Hematopoietic multipotent progenitor cell treated with erythropoietin and hydrocortisone succinate and interleukin-3 and kit ligand, for 15 days (in vitro differentiated cells): ENCODE data around the gene PRPSAP1.

Source experiments
- DNase-seq: peaks from one replicate; pipeline ENCODE4 v3.0.0-alpha.2; 2015; ENCODE audit warnings: low spot score

The PRPSAP1 gene, protein sequence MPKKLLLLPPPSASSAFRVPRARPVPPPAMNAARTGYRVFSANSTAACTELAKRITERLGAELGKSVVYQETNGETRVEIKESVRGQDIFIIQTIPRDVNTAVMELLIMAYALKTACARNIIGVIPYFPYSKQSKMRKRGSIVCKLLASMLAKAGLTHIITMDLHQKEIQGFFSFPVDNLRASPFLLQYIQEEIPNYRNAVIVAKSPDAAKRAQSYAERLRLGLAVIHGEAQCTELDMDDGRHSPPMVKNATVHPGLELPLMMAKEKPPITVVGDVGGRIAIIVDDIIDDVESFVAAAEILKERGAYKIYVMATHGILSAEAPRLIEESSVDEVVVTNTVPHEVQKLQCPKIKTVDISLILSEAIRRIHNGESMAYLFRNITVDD

DNA sequence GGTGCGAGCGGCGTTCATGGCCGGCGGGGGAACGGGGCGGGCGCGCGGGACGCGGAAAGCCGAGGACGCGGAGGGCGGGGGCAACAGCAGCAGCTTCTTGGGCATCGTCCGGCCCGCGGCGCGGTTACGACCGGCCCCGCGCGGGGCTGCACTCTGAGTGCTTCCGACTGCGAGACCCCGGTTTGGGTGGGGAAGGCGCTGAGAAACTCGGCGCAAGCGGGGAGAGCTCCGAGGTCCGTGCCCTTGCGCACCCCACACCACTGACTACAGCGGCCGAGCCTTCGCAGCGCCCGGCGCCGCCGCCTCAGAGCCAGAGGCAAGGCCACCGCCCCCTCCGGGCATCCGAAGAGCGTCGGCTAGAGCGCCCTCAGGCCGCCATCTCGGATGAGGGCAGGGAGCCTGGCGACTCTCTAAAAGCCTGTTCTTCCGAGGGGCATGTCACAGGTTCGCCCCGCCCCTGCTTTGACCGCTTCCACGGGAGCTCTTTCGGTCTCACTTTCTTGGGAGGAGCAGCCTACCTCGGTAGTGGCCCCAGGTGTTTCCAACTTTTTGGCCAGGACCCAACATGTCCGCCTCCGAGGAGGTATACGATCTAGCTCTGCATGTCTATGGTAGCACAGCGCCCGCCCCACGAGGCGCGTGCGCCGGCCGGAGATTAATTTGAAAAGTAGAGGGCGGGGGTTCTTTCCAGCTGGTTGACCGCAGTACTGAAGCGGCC, at the start of gene PRPSAP1:
TSS of gene PRPSAP1 (minus strand) at position 318 of the 718 bp plus-strand sequence. CDS start at position 105, 213 bp downstream.
- DNase-seq: peak; percentile 89

DNA sequence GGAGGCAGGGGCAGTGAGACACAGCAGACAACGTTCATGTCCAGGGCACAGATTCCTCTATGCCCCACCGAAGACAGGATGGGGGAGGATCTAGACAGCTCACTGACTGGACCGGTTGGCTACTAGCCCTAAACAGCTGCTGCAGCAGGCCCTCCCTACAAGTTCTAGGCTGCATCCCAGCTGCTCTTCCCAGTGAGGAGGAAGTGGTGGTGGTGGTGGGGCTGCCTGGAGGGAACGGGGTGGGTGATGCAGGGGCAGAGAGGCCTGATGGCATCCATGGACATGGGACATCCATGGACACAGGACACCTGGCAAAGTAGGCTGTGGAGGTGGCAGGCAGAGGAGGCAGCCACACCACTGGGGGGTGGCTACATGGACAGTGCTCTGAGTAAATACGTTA, 49.0 kb upstream of the PRPSAP1 start:
- no peak for DNase-seq

DNA sequence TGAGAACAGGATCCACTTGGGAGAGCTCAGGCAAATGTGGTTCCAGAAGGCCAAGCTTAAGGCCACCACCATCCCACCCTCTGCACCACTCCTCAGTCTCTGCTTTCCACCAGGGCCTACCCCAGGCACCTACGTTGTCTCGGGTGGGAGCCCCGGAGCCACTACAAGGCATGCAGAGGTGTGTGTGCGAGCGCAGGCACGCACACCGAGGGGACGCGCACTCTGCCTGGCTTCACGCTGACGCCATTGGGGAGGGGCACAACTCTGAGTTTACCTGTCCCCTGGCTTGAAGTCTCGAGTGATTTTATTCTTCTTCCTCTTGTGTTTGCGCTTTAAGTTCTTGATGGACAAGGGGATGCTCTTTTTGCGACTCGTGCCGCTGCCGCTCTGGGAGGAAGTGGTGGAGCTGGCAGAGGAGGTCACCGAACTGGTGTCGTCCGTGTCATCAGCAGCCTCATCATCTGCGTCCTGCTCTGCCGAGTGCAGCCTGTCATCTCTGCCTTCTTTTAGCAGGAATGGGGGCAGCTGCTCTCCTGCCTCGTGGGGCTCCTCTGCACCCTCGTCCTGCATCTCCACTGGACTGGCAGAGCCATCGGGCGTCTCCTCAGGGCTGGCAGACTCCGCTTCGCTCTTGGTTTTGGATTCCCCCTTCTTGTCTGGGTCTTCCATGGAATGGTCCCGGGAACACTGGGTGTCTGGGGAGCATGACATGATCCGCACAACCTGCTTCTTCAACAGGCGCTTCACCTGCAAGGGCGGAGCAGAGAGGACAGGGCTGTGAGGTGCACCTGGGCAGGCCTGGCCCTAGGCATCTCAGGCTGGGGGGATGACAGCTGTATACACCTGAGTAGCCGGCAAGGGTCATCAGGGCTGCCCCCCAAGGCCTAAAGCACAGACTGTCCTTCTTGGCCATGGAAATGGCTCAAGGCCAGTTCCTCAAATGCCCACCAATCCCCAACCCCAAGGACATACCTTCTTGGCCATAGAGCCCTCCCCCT, 45.8 kb upstream of the PRPSAP1 start:
- no peak for DNase-seq

DNA sequence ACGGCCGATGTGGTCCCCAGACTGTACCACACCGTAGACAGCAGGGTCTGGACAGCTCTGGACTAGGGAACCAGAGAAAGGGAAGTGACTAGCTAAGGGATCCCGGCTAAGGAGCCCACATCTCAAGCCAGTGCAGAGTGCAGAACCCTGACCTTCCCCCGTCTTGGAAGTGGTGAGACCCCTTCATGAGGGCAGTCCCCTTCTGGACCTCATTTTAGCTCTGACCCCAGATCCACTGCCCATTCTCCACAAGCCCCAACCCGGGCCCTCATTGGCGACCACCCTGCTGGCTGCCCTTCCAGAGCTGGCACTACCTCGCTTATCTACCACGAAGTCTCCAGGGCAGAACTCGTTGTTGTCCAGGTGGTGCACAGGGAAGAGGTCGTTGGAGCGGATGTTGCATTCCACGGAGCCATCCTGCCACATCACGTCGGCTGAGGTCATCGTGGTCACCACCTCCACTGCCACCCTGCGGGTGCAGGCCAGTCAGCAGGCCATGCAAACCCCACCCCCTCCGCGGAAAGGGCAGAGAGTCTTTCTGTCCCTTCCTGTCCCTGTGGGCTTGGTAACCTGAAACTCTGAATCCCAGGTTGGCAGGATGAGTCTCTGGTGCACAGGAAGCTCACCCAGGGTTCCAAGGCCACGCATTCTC, 44.9 kb upstream of the PRPSAP1 start:
- no peak for DNase-seq

DNA sequence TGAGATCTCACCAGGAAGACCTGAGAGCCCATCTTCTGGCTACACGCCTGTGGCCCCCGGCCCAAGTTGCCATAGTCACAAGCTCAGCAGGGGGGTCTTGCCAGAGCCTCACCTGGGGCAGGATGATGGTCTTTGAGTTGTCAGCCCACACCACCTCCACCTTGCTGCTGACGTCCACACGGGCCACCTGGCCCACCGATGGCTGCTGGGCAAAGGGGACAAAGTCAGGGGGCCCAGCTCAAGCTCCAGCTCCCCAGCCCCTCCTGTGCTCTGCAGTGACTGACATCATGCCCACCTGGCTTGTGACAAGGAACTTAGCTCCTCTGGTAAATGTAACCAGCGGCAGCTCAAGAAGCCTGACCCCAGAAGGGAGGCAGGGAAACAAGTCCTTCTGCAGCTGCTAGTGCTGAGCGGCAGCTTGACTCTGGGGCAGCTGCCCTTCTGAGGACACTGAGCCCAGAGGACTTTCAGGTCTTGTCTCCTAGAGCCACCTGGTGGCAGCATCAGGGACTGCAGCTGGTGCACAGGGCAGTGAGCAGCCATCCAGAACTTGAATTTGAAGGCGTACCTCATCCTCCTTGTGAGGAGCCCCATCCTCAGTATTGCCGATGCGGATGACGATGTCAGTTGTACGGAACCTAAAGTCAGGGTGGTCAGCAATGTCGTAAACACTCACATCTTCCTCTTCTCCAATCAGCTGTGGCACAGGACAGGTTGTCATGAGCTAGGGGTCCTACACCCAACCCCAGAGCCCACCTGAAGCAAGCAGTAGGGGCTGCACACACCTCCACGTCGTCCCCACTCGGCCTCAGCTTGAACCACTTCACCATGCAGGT, 44.2 kb upstream of the PRPSAP1 start:
- peak; percentile 88 for DNase-seq

DNA sequence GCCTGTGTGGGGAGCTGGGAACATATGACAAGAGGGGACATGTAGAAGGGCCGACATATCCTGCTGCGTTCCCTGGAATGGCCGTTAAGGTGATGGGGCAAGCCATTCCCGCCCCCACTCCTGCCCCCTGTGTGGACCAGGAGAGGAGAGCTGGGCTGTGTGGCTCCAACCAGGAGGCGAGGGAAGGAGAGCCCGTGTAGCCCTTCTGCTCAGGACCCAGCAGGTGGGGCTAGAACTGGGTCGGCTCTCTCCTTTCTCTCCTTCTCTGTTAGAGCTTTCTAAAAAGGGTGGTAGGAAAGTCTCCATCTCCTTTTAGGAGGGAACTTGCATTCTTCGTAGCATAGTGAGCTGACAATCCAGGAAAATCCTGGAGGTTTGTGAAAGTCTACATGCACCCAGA, 43.5 kb upstream of the PRPSAP1 start:
- DNase-seq: no peak

DNA sequence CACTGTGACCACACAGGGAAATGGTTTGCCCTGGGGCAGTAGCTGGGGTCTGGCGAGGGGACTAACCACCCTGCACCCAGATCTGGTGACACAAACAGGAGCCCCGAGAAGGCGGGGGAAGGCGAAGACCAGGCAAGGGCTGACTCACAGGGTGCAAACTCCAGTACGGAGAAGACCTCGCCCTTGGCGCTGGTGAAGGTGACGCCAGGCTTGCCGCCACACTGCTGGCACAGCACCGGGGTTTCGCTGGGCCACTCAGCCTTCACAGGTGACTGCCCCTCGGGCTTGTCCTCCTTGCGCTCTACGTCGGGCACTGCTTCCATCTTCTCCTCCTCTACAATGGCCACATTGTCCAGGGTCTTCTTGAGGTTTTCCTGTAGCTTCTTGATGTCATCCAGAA, 42.3 kb upstream of the PRPSAP1 start:
- DNase-seq: no peak

DNA sequence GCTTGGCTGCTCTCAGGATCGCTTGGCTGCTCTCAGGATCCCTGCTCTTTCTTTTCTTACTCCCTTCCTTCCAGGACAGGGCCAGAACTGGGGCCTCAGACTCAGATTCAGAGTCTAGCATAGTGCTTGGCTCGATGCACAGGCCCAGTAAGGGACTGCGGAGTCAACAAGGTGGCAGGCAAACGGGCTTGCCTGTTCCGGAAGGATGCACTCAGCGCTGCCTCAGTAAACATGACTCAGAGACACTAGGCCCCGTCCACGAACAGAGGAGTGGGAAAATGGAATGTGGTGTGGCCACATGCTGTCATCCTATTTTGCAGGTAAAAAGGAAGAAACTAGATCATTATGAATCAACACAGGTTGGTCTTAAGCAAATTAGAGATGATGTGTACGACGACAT, 40.5 kb upstream of the PRPSAP1 start:
- no peak for DNase-seq

DNA sequence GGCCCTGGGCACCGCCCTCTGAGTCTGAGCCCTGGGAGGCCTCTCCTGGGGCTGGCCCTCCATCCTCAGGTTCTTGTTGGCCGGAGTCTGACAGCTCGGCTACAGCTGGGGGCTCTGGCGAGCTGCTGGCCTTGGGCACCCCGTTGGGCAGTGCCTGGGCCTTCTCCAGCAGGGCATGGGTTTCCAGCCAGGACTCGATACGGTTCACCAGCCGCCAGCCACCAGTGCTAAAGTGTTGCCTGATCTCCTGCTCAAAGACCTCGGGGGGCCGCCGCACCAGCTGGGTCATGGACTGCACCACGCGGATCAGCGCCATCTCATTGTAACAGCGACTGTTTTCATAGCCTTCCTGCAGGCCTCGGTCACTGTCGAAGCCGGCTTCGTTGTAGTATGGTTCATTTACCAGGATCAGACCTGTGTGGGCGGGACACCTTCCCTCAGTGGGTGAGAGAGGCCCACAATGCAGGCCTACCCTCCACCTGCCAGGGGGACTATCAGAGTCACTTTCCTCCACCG, 37.5 kb upstream of the PRPSAP1 start:
- no peak for DNase-seq

DNA sequence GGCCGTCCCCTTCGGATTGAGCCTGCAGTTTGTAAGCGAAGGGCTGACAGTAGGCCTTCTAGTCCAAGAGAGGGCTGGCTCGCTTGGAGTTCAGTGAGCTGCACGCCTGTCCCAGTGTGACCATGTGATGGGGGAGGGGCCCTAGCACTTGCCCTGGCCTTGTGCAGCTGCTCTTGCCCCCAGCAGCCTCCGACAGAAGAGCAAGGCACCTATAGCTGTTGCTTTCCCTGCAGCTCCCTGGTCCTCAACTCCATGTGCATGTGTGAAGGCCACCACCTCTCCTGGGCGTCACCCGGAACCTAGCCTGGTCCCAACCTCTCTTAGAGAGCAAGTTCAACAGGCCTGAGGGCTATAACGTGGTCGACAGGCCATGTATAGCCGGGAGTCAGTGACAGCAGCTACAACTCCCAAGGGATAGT, 36.3 kb upstream of the PRPSAP1 start:
- DNase-seq: no peak

DNA sequence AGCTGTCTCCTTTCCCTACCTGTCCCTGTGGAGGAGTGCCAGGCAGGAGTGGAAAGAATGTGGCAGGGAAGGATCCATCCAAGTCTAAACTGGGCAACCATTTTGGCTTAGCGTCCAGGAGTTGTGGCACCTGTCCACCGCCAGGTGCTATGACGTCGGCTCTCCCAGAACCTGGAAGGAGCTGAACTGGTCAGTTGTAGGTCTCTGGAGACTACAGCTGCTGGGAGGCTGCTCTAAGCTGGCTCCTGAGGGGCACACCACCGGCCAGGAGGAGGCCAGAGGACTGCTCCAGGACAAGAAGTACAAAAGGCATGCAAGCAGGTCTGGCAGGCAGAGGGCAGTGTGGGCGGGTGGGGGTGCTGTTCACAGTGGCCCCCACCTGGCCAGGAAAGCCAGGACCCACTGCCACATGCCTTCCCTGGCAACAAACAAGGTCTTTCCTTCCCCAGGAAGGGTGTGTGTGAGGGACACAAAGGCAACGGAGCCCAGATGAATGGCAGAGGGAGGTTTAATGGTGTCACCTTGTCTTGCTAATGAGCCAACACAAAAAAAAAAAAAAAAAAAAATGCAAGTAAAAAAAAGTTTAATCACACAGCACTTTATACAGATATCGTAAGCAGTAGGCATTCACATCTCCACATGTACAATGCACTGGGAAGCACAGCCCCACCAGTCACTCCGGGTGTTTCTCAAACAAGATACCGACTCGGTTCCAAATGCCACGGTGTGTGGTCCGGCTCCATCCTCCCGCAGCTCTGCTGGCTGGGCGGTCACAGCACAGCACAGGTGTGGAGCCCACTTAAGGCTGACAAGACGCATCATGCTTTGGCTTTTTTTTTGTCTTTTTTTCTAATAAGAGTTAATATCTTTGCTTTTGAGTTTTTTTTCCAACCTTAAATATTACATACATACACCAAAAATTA, 35.5 kb upstream of the PRPSAP1 start:
- DNase-seq: no peak

DNA sequence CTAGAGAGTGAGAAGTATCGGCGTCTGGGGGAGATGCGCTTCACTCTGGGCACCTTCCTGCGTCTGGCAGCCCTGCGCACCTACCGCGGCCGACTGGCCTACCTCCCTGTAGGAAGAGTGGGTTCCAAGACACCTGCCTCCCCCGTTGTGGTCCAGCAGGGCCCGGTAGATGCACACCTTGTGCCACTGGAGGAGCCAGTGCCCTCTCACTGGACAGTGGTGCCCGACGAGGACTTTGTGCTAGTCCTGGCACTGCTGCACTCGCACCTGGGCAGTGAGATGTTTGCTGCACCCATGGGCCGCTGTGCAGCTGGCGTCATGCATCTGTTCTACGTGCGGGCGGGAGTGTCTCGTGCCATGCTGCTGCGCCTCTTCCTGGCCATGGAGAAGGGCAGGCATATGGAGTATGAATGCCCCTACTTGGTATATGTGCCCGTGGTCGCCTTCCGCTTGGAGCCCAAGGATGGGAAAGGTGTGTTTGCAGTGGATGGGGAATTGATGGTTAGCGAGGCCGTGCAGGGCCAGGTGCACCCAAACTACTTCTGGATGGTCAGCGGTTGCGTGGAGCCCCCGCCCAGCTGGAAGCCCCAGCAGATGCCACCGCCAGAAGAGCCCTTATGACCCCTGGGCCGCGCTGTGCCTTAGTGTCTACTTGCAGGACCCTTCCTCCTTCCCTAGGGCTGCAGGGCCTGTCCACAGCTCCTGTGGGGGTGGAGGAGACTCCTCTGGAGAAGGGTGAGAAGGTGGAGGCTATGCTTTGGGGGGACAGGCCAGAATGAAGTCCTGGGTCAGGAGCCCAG, 33.5 kb upstream of the PRPSAP1 start:
- DNase-seq: no peak

DNA sequence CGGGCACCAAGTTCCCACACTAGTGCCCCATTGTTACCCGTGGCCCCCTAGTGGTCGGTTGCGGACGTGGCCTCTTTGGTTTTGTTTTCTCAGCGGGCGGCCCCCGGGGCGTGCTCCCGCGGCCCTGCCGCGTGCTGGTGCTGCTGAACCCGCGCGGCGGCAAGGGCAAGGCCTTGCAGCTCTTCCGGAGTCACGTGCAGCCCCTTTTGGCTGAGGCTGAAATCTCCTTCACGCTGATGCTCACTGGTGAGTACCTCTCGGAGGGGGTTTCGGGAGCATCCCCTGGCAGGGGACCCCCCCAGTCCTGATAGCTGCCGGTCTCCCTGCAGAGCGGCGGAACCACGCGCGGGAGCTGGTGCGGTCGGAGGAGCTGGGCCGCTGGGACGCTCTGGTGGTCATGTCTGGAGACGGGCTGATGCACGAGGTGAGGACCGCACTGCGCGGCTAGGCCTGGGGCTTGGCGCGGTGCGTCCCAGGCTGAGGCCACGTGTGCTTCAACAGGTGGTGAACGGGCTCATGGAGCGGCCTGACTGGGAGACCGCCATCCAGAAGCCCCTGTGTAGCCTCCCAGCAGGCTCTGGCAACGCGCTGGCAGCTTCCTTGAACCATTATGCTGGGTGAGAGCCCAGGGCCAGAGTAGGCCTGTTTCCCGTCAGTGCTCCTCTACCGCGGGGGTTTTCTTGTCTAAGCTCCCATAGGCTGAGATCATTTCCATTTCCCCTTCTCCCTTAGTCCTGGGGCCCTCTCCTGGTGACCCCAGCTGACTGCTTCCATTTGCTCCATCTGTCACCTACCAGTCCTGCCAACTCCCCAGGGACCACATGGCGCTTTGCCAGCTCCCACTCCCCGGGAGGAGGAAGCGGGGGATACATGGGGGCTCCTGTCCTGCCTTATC, 32.4 kb upstream of the PRPSAP1 start:
- DNase-seq: peak; percentile 85

DNA sequence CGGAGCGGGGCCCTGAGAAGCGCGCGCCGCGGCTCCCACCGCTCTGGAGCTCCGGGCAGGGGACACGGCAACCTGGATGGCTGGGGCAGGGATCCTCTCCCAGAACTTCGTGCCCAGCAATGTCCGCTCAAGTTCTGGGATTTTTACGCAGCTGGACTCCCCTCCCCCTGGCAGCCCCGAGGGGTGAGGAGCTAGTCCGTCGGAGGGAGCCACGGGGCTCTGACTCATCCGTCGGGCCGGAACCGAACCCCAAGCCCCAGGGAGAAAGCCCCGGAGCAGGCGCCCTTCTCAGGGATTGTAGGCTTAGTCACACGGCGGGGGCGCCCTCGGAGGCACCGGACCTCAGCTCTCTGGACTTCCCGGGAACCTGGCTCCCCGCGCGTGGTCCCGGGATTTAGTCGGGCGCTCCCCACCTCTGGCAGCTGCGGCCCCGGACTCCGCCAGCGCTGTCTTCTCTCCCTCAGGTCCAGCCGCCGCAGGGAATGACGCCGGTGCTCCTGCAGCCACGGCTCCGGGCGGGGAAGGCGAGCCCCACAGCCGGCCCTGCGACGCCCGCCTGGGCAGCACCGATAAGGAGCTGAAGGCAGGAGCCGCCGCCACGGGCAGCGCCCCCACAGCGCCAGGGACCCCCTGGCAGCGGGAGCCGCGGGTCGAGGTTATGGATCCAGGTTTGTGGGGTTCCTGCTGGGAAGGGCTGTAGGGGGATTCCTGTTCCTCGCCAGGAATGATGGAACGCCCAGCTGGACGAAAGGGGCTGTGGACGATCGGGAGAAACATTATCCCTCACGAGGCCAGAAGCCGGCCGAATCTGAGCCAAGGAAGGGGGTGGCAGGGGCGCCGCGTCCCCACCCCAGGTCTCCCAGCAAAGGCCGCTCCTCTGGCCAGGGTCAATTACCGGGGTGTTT, 31.5 kb upstream of the PRPSAP1 start:
- DNase-seq: peak; percentile 79

DNA sequence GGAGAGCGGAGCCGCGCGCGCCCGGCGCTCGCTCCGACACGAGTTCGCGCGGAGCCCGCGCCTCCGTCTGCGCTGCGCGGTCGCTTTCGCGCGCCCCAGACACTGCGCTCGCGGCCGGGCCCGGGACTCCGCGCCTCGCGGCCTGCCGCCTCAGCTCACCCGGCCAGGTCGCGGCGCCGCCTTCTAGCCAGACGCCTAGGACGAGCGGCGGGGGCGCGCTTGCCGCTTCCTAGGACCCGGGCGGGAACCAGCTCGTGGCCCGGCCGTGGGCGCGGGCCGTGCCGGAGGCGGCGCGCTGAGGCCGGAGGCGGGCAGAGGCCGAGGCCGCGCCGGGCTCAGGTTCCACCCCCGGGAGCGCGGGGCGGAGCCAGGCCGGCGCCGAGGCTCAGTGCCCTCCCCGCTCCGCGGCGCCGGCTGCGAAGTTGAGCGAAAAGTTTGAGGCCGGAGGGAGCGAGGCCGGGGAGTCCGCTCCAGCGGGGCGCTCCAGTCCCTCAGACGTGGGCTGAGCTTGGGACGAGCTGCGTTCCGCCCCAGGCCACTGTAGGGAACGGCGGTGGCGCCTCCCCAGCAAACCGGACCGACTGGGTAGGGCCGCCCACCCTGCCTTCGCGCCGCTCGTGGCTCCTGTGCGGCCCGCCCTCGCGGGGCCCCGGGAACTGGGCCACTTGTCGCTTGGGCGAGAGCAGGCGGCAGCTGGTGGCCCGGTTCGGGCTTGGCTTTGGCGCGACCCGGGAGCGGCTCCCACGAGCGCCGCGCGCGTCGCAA, 30.7 kb upstream of the PRPSAP1 start, which contains the start of gene SPHK1:
TSS of gene SPHK1 (plus strand) at position 388 of the 765 bp plus-strand sequence. CDS start 1,036 bp downstream, outside the sequence.
- peak; percentile 78 for DNase-seq
